HepG2 (cell line): Measurements from ENCODE around the gene OTUD6A. TPM values are rescaled to one million over a fixed set of nuclear protein-coding genes. Genes with fewer than 3 reads are reported as not detected.

Experiments used
- ATAC-seq: fragments of 200-7000 bp; cut with Tn5 transposase; 3 replicates; pipeline ENCODE4 v1.9.1; 2020; ENCODE audit warnings: mild to moderate bottlenecking, moderate library complexity
- BruUV-seq: library from RNA; stranded (reverse); fragments of 400-500 nt; replicated peaks from 2 replicates; lab custom pipeline; 2021; lab: Mats Ljungman, UMichigan
- CTCF ChIA-PET: fragments of 300-600 bp; formaldehyde crosslinking; extraction: SDS; loops from one replicate; lab custom pipeline; 2021; ENCODE audit warnings: low total read pairs, inconsistent platforms, low intra/inter-chr PET ratio; lab: Yijun Ruan, JAX
- POLR2A ChIA-PET: fragments of 350-600 bp; sonication (Branson Sonifier 250); formaldehyde crosslinking; loops from one replicate; lab custom pipeline; 2020; ENCODE audit warnings: antibody characterized with exemption, inconsistent platforms; lab: Yijun Ruan, JAX
- DNase-seq: peaks from one replicate; pipeline ENCODE4 v3.0.0-alpha.2; 2015; ENCODE audit warnings: low spot score
- FAIRE-seq: peaks from 3 replicates; lab custom pipeline; 2011; peaks lifted over from hg19 to GRCh38; lab: Jason Lieb, UNC
- H2AFZ ChIP-seq: one replicate; pipeline ENCODE4 v1.6.1; 2011; ENCODE audit warnings: low read length, inconsistent platforms
- H3K27ac ChIP-seq: fragments of 300-600 bp; 3 replicates; pipeline ENCODE4 v1.8.0; 2011; ENCODE audit warnings: mixed run types, mild to moderate bottlenecking, mixed read lengths, low read length, inconsistent platforms; ENCODE audit not compliant: insufficient read depth; ENCODE audit errors: extremely low read length
- H3K27me3 ChIP-seq, 2 experiments: fragments of 200-600 bp in 1 of 2; 2 replicates in 1 of 2; 3 replicates in 1 of 2; pipeline versions ENCODE4 v1.6.0 to v1.8.0; 2011; ENCODE audit warnings: low read length in 2 of 2, mild to moderate bottlenecking in 2 of 2, moderate library complexity in 2 of 2, inconsistent platforms in 1 of 2; ENCODE audit not compliant: insufficient read depth in 2 of 2, control insufficient read depth in 1 of 2
- H3K36me3 ChIP-seq, 2 experiments: fragments of 200-600 bp in 1 of 2; replicated peaks in 1 of 2; 2 replicates in 1 of 2; 3 replicates in 1 of 2; pipeline versions ENCODE4 v1.5.1 to v1.8.0; 2011; ENCODE audit warnings: low read length in 2 of 2, inconsistent platforms in 1 of 2; ENCODE audit not compliant: insufficient read depth in 2 of 2, control insufficient read depth in 1 of 2
- H3K4me1 ChIP-seq: 2 replicates; pipeline ENCODE4 v1.5.1; 2012; ENCODE audit warnings: low read length, inconsistent platforms; ENCODE audit not compliant: insufficient read depth
- H3K4me2 ChIP-seq: 2 replicates; pipeline ENCODE4 v1.6.0; 2011; ENCODE audit warnings: low read depth, low read length, inconsistent platforms
- H3K4me3 ChIP-seq, 3 experiments: fragments of 200-600 bp in 1 of 3; sonication (generic), shearing (Covaris generic) in 1 of 3; replicated peaks in 1 of 3; 2 replicates each; pipeline ENCODE4 v1.5.1; 2011 to 2016; ENCODE audit warnings: low read length in 3 of 3, inconsistent platforms in 2 of 3, low read depth in 2 of 3, mild to moderate bottlenecking in 2 of 3, control low read depth in 1 of 3, mixed read lengths in 1 of 3; ENCODE audit not compliant: insufficient read depth in 1 of 3
- H3K79me2 ChIP-seq: one replicate; pipeline ENCODE4 v1.6.1; 2011; ENCODE audit warnings: low read length, inconsistent platforms; ENCODE audit not compliant: insufficient read depth
- H3K9ac ChIP-seq: 2 replicates; pipeline ENCODE4 v1.6.0; 2011; ENCODE audit warnings: mild to moderate bottlenecking, low read depth, low read length, inconsistent platforms; ENCODE audit not compliant: insufficient read depth
- H3K9me3 ChIP-seq: 2 replicates; pipeline ENCODE4 v1.5.1; 2012; ENCODE audit warnings: mild to moderate bottlenecking, low read length
- H4K20me1 ChIP-seq: 2 replicates; pipeline ENCODE4 v1.6.0; 2011; ENCODE audit warnings: inconsistent platforms, mild to moderate bottlenecking, low read length, moderate library complexity; ENCODE audit not compliant: insufficient read depth
- ADNP ChIP-seq: sonication (generic); formaldehyde crosslinking; IDR thresholded peaks from 2 replicates; pipeline ENCODE4 v1.4.0; 2020; ENCODE audit warnings: missing genetic modification reagents
- ARID4A ChIP-seq: sonication (generic); formaldehyde crosslinking; IDR thresholded peaks from 2 replicates; pipeline ENCODE4 v1.5.0; 2020; ENCODE audit warnings: mild to moderate bottlenecking, missing genetic modification reagents, borderline replicate concordance
- CEBPB ChIP-seq: IDR thresholded peaks from 2 replicates; pipeline ENCODE4 v1.6.1; 2011; ENCODE audit warnings: low read depth, low read length, improper control_type of control experiment, borderline replicate concordance
- CREBL2 ChIP-seq: sonication (generic); formaldehyde crosslinking; IDR thresholded peaks from 2 replicates; pipeline ENCODE4 v1.8.1; 2023; ENCODE audit warnings: missing genetic modification reagents, mild to moderate bottlenecking, borderline replicate concordance
- ERF ChIP-seq: IDR thresholded peaks from 2 replicates; pipeline ENCODE4 v1.6.1; 2018; ENCODE audit warnings: missing biosample characterization, missing genetic modification reagents
- FOSL1 ChIP-seq: sonication (generic); formaldehyde crosslinking; IDR thresholded peaks from 2 replicates; pipeline ENCODE4 v1.9.0; 2021; ENCODE audit warnings: missing genetic modification reagents, borderline replicate concordance
- KDM2A ChIP-seq: sonication (generic); formaldehyde crosslinking; IDR thresholded peaks from 2 replicates; pipeline ENCODE4 v1.4.0; 2020; ENCODE audit warnings: low read depth, missing genetic modification reagents, borderline replicate concordance
- LCORL ChIP-seq, 2 experiments: fragments of 450-650 bp in 1 of 2; sonication (generic) in 1 of 2; formaldehyde crosslinking in 1 of 2; IDR thresholded peaks; 2 replicates each; pipeline versions ENCODE4 v1.5.0 to v1.6.1; 2017 to 2020; ENCODE audit warnings: antibody characterized with exemption in 1 of 2, missing genetic modification reagents in 1 of 2
- MYPOP ChIP-seq: sonication (generic); formaldehyde crosslinking; IDR thresholded peaks from 2 replicates; pipeline ENCODE4 v1.8.1; 2023; ENCODE audit warnings: mild to moderate bottlenecking, moderate library complexity, missing genetic modification reagents
- RAD51 ChIP-seq: fragments of 450-650 bp; IDR thresholded peaks from 2 replicates; pipeline ENCODE4 v1.6.1; 2016; ENCODE audit warnings: borderline replicate concordance
- SALL1 ChIP-seq: sonication (generic); formaldehyde crosslinking; IDR thresholded peaks from 2 replicates; pipeline ENCODE4 v1.8.0; 2022; ENCODE audit warnings: mild to moderate bottlenecking, missing genetic modification reagents
- SP1 ChIP-seq, 2 experiments: fragments of 450-650 bp in 1 of 2; sonication (generic) in 1 of 2; formaldehyde crosslinking in 1 of 2; IDR thresholded peaks; 2 replicates each; pipeline versions ENCODE4 v1.4.0 to v1.6.1; 2016 to 2020; ENCODE audit warnings: missing genetic modification reagents in 1 of 2
- THYN1 ChIP-seq: sonication (generic); formaldehyde crosslinking; IDR thresholded peaks from 2 replicates; pipeline ENCODE4 v1.8.1; 2023; ENCODE audit warnings: low read depth, mild to moderate bottlenecking, moderate library complexity, missing genetic modification reagents, borderline replicate concordance
- ZEB1 ChIP-seq: IDR thresholded peaks from 2 replicates; pipeline ENCODE4 v1.6.1; 2012; ENCODE audit warnings: mild to moderate bottlenecking, low read depth, inconsistent platforms; ENCODE audit not compliant: insufficient replicate concordance
- ZFYVE20 ChIP-seq: sonication (generic); formaldehyde crosslinking; IDR thresholded peaks from 2 replicates; pipeline ENCODE4 v1.8.0; 2023; ENCODE audit warnings: low read depth, mild to moderate bottlenecking, moderate library complexity, missing genetic modification reagents, borderline replicate concordance
- ZNF251 ChIP-seq: sonication (generic); formaldehyde crosslinking; IDR thresholded peaks from 2 replicates; pipeline ENCODE4 v1.9.0; 2021; ENCODE audit warnings: mild to moderate bottlenecking, missing genetic modification reagents
- ZNF326 ChIP-seq: sonication (generic); formaldehyde crosslinking; IDR thresholded peaks from 2 replicates; pipeline ENCODE4 v1.4.0; 2020; ENCODE audit warnings: missing genetic modification reagents, borderline replicate concordance
- ZNF33B ChIP-seq: sonication (generic); formaldehyde crosslinking; IDR thresholded peaks from 2 replicates; pipeline ENCODE4 v1.5.1; 2020; ENCODE audit warnings: mild to moderate bottlenecking, missing genetic modification reagents
- ZNF792 ChIP-seq: IDR thresholded peaks from 2 replicates; pipeline ENCODE4 v1.6.1; 2016
- ZSCAN20 ChIP-seq: sonication (generic); formaldehyde crosslinking; IDR thresholded peaks from 2 replicates; pipeline ENCODE4 v1.4.0; 2020; ENCODE audit warnings: missing genetic modification reagents, mild to moderate bottlenecking, borderline replicate concordance
- WGBS: methylation state at CpG from one replicate; pipeline ENCODE4 v1.1.6; 2017; ENCODE audit warnings: low lambda C conversion rate; 5-methylcytosine and 5-hydroxymethylcytosine counted together
- in situ Hi-C: cut with HindIII; loops from 2 replicates; pipeline ENCODE4 v1.10.0; 2017; ENCODE audit warnings: low pct_unique_long_range_greater_than_20kb; ENCODE audit not compliant: extremely low pct_ligation_motif_present
- intact Hi-C: fragments of 100-400 bp; cut with micrococcal nuclease; formaldehyde crosslinking; loops from one replicate; pipeline ENCODE4 v1.10.0; 2022; ENCODE audit not compliant: unreplicated experiment
- polyA plus RNA-seq, 8 experiments: library from polyadenylated mRNA; depleted of rRNA in 3 of 8; stranded (reverse) in 7 of 8; unstranded in 1 of 8; fragments of >200 nt; fragmentation: Illumina TruSeq in 4 of 8; extraction: Trizol in 4 of 8; gene quantifications; 2 replicates each; pipeline versions ENCODE4 v1.2.1 to v1.2.3, GENCODE V29; 2011 to 2016; ENCODE audit warnings: low read depth in 4 of 8, missing spikeins in 1 of 8, mixed read lengths in 1 of 8; ENCODE audit not compliant: insufficient read depth in 1 of 8
- total RNA-seq, 5 experiments: library from RNA; depleted of rRNA; stranded (reverse); fragments of >200 nt; fragmentation: Illumina TruSeq; extraction: Trizol; gene quantifications; 2 replicates each; pipeline ENCODE4 v1.2.3, GENCODE V29; 2016; ENCODE audit warnings: low read depth in 1 of 5

OTUD6A gene
- total and polyA plus RNA-seq, 2 of the 13 experiments (the other 11 are each of a cell fraction or from before 2014, with no cell fraction given) = not detected

GRCh38 chrX:70016513-70016912, 45.7 kb upstream of the OTUD6A start:
- intact Hi-C loops (no loop called here), in situ Hi-C loops (no loop called here)
- DNase-seq = no peak
- peak; percentile 68 for FAIRE-seq
- 97% methylated on average over 2 of the region's 2 CpGs for WGBS
- no peak overlapping the region for H3K9ac ChIP-seq
- H3K79me2 ChIP-seq = no peaks in the 10 kb centered on the region
- no peaks in the 10 kb centered on the region for H3K9me3 ChIP-seq
- ChIA-PET POLR2A (no interaction called here), CTCF (no interaction called here)
- no peak overlapping the region for H2AFZ ChIP-seq
- no peak overlapping the region for H3K4me3 ChIP-seq
- ATAC-seq = no peak
- no peak for TF ChIP-seq ZNF326 (CRISPR knock-in tag)
- no peak for TF ChIP-seq ZNF33B (CRISPR knock-in tag)
- no peak for TF ChIP-seq THYN1 (CRISPR knock-in tag)
- no peak for TF ChIP-seq ERF
- TF ChIP-seq ZFYVE20 = no peak
- TF ChIP-seq KDM2A (CRISPR knock-in tag) = no peak
- no peak for TF ChIP-seq ZEB1
- no peak for TF ChIP-seq ARID4A (CRISPR knock-in tag)
- no peak for TF ChIP-seq SALL1
- no peak for TF ChIP-seq RAD51
- TF ChIP-seq ADNP (CRISPR knock-in tag) = no peak
- TF ChIP-seq ZNF792 (CRISPR knock-in tag) = no peak
- TF ChIP-seq MYPOP (CRISPR knock-in tag) = no peak
- no peak for TF ChIP-seq SP1 (IDR thresholded peaks at IDR 0.05)
- TF ChIP-seq SP1 (CRISPR knock-in tag; IDR thresholded peaks at IDR 0.05) = no peak
- TF ChIP-seq CREBL2 (CRISPR knock-in tag) = no peak
- no peak for TF ChIP-seq ZSCAN20 (CRISPR knock-in tag)
- TF ChIP-seq LCORL (IDR thresholded peaks at IDR 0.05) = no peak
- no peak for TF ChIP-seq LCORL (CRISPR knock-in tag; IDR thresholded peaks at IDR 0.05)
- no peak for TF ChIP-seq ZNF251 (CRISPR knock-in tag)
- no peak for TF ChIP-seq CEBPB
- TF ChIP-seq FOSL1 (CRISPR knock-in tag) = no peak
- no TSS peak for BruUV-seq
- no peaks in the 10 kb centered on the region for H3K27me3 ChIP-seq
- H3K36me3 ChIP-seq = no peaks in the 10 kb centered on the region
- H3K4me2 ChIP-seq = no peak overlapping the region
- H4K20me1 ChIP-seq = no peaks in the 10 kb centered on the region
- no peaks in the 10 kb centered on the region for H3K4me1 ChIP-seq
- H3K27ac ChIP-seq = no peak overlapping the region
